Loucy (cell line): Measurements from ENCODE around the gene DUSP19.
A peak's percentile ranks its signal among the peaks of the same experiment; 100 is the strongest.

ENCODE experiments used
- CTCF ChIP-seq: fragments of 200-600 bp; sonication (generic); conservative IDR thresholded peaks from 2 replicates; pipeline ENCODE4 v1.5.1; 2014; ENCODE audit warnings: mild to moderate bottlenecking, antibody characterized with exemption, low read length
- EZH2phosphoT487 ChIP-seq: fragments of 200-600 bp; IDR thresholded peaks from 2 replicates; pipeline ENCODE4 v1.6.1; 2018; ENCODE audit warnings: antibody characterized with exemption, mild to moderate bottlenecking, moderate library complexity, borderline replicate concordance

- 0 out of 2 replicates have a peak, but pooled peaks have one; percentile 17 for TF ChIP-seq CTCF
- no peak for TF ChIP-seq EZH2phosphoT487
Measured at GRCh38 chr2:183093857-183094657, 15.5 kb downstream of the DUSP19 start.
